Karpas-422 (cell line): ENCODE measurements around the gene TUBG2. TPM values are rescaled to one million over a fixed set of nuclear protein-coding genes. Genes with fewer than 3 reads are reported as not detected.

Experiments used
- DNase-seq: peaks from one replicate; pipeline ENCODE4 v3.0.0-alpha.2; 2015
- H2AFZ ChIP-seq: fragments of 200-600 bp; sonication (generic); 2 replicates; pipeline ENCODE4 v1.6.1; 2014; ENCODE audit warnings: antibody characterized with exemption, low read length, mixed read lengths
- H3K27ac ChIP-seq: fragments of 200-600 bp; sonication (generic); 2 replicates; pipeline ENCODE4 v1.5.1; 2014; ENCODE audit warnings: mild to moderate bottlenecking, low read length, moderate library complexity
- H3K27me3 ChIP-seq: fragments of 200-600 bp; sonication (generic); 2 replicates; pipeline ENCODE4 v1.6.1; 2014; ENCODE audit warnings: low read length, mixed read lengths
- H3K36me3 ChIP-seq: fragments of 200-600 bp; sonication (generic); 2 replicates; pipeline ENCODE4 v1.6.1; 2014; ENCODE audit warnings: low read length, mixed read lengths; ENCODE audit not compliant: insufficient read depth
- H3K4me1 ChIP-seq: fragments of 200-600 bp; sonication (generic); 2 replicates; pipeline ENCODE4 v1.6.1; 2014; ENCODE audit warnings: mild to moderate bottlenecking, low read length, mixed read lengths
- H3K4me2 ChIP-seq: fragments of 200-600 bp; sonication (generic); 2 replicates; pipeline ENCODE4 v1.6.1; 2014; ENCODE audit warnings: low read length, low read depth, mild to moderate bottlenecking; ENCODE audit not compliant: poor library complexity, severe bottlenecking
- H3K4me3 ChIP-seq: fragments of 200-600 bp; sonication (generic); 2 replicates; pipeline ENCODE4 v1.5.1; 2014; ENCODE audit warnings: mild to moderate bottlenecking, antibody characterized with exemption, low read length, mixed read lengths
- H3K79me2 ChIP-seq: fragments of 200-600 bp; sonication (generic); 2 replicates; pipeline ENCODE4 v1.6.1; 2014; ENCODE audit warnings: mild to moderate bottlenecking, low read length, mixed read lengths
- H3K9ac ChIP-seq: fragments of 200-600 bp; sonication (generic); 2 replicates; pipeline ENCODE4 v1.6.0; 2014; ENCODE audit warnings: low read length
- H3K9me2 ChIP-seq: fragments of 200-600 bp; sonication (generic), shearing (Covaris generic); replicated peaks from 2 replicates; pipeline ENCODE4 v1.6.0; 2014; ENCODE audit warnings: mild to moderate bottlenecking, low read length, moderate library complexity; ENCODE audit not compliant: insufficient read depth
- H3K9me3 ChIP-seq: fragments of 300-700, 200-600 bp; sonication (generic); 2 replicates; pipeline ENCODE4 v1.6.1; 2014; ENCODE audit warnings: low read length, mixed read lengths
- H4K20me1 ChIP-seq: fragments of 200-600 bp; sonication (generic); 2 replicates; pipeline ENCODE4 v1.6.1; 2014; ENCODE audit warnings: mild to moderate bottlenecking, antibody characterized with exemption, low read length, low read depth; ENCODE audit not compliant: insufficient read depth
- total RNA-seq: library from RNA; depleted of rRNA; stranded (reverse); fragments of >200 nt; shearing (Covaris generic); gene quantifications from 2 replicates; pipeline ENCODE4 v1.2.3, GENCODE V29; 2014; ENCODE audit warnings: low replicate concordance

The TUBG2 gene
- total RNA-seq, 1 experiment from 2014 or later: 15.3 TPM

GRCh38 chr17:42695500-42695899 lies 36.4 kb downstream of the TUBG2 start:
- Histone ChIP-seq H3K9me2 (no peaks in the 10 kb centered on the region), H3K79me2 (no peaks in the 10 kb centered on the region), H3K27me3 (no peaks in the 10 kb centered on the region), H3K4me3 (no peak overlapping the region), H3K4me2 (no peak overlapping the region), H3K4me1 (no peaks in the 10 kb centered on the region), H3K9me3 (no peaks in the 10 kb centered on the region), H3K9ac (no peak overlapping the region), H2AFZ (no peak overlapping the region), H3K36me3 (no peaks in the 10 kb centered on the region), H4K20me1 (no peaks in the 10 kb centered on the region), H3K27ac (no peak overlapping the region)
- no peak for DNase-seq

GRCh38 chr17:42697108-42697811 lies 38.2 kb downstream of the TUBG2 start:
- DNase-seq: no peak
- H3K9me3 ChIP-seq: no peaks in the 10 kb centered on the region
- no peaks in the 10 kb centered on the region for H4K20me1 ChIP-seq
- no peaks in the 10 kb centered on the region for H3K27me3 ChIP-seq
- H3K79me2 ChIP-seq: no peaks in the 10 kb centered on the region
- no peaks in the 10 kb centered on the region for H3K9me2 ChIP-seq
- no peaks in the 10 kb centered on the region for H3K36me3 ChIP-seq
- no peak overlapping the region for H2AFZ ChIP-seq
- no peak overlapping the region for H3K9ac ChIP-seq
- no peak overlapping the region for H3K4me3 ChIP-seq
- no peaks in the 10 kb centered on the region for H3K4me1 ChIP-seq
- H3K4me2 ChIP-seq: no peak overlapping the region
- no peak overlapping the region for H3K27ac ChIP-seq

- Histone ChIP-seq H3K4me2 (no peak overlapping the region), H3K4me3 (no peak overlapping the region), H3K79me2 (no peaks in the 10 kb centered on the region), H3K9ac (no peak overlapping the region), H3K27me3 (no peaks in the 10 kb centered on the region), H3K9me2 (no peaks in the 10 kb centered on the region), H3K36me3 (peaks cover 4% of the 10 kb centered on the region; the same call in 1 of the 2 replicates), H3K9me3 (no peaks in the 10 kb centered on the region), H2AFZ (no peak overlapping the region), H3K27ac (no peak overlapping the region), H4K20me1 (no peaks in the 10 kb centered on the region), H3K4me1 (no peaks in the 10 kb centered on the region)
- DNase-seq: no peak
Observed at GRCh38 chr17:42698736-42699414, 39.8 kb downstream of the TUBG2 start.

DNA sequence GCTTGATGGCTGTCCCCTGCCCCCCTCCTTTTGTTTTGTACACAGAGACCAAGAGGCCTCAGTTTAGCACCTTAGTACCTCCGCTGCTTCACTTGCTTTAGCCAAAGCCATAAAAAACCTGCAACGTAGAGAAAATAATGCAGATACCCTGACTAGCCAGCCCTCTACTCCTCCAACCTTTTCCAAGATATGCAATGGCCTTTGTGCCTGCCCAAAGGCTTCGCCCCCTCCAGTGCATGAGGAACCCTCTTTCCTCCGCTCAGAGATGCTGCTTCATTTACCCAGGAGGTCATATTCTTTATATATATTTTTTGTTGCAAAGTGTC lies 40.3 kb downstream of the TUBG2 start:
- no peaks in the 10 kb centered on the region for H3K79me2 ChIP-seq
- no peaks in the 10 kb centered on the region for H3K4me1 ChIP-seq
- H3K4me2 ChIP-seq: no peak overlapping the region
- no peaks in the 10 kb centered on the region for H3K9me2 ChIP-seq
- no peaks in the 10 kb centered on the region for H4K20me1 ChIP-seq
- H3K4me3 ChIP-seq: no peak overlapping the region
- H3K27ac ChIP-seq: no peak overlapping the region
- H2AFZ ChIP-seq: no peak overlapping the region
- H3K9me3 ChIP-seq: no peaks in the 10 kb centered on the region
- H3K36me3 ChIP-seq: peaks cover 6% of the 10 kb centered on the region
- no peak overlapping the region for H3K9ac ChIP-seq
- no peak for DNase-seq
- no peaks in the 10 kb centered on the region for H3K27me3 ChIP-seq

- no peak overlapping the region for H3K4me3 ChIP-seq
- no peak overlapping the region for H2AFZ ChIP-seq
- no peaks in the 10 kb centered on the region for H4K20me1 ChIP-seq
- no peak overlapping the region for H3K27ac ChIP-seq
- no peaks in the 10 kb centered on the region for H3K27me3 ChIP-seq
- peaks cover 10% of the 10 kb centered on the region for H3K36me3 ChIP-seq
- H3K4me2 ChIP-seq: no peak overlapping the region
- no peak for DNase-seq
- no peak overlapping the region for H3K9ac ChIP-seq
- no peaks in the 10 kb centered on the region for H3K4me1 ChIP-seq
- no peaks in the 10 kb centered on the region for H3K79me2 ChIP-seq
- H3K9me3 ChIP-seq: no peaks in the 10 kb centered on the region
- no peaks in the 10 kb centered on the region for H3K9me2 ChIP-seq
Observed at GRCh38 chr17:42700586-42701289, 41.7 kb downstream of the TUBG2 start.

GRCh38 chr17:42702446-42702845 lies 43.4 kb downstream of the TUBG2 start:
- Histone ChIP-seq H3K9ac (no peak overlapping the region), H3K4me1 (no peaks in the 10 kb centered on the region), H3K36me3 (peaks cover 10% of the 10 kb centered on the region), H3K27ac (no peak overlapping the region), H3K4me3 (no peak overlapping the region), H3K9me3 (no peaks in the 10 kb centered on the region), H3K9me2 (no peaks in the 10 kb centered on the region), H4K20me1 (no peaks in the 10 kb centered on the region), H3K79me2 (no peaks in the 10 kb centered on the region), H2AFZ (no peak overlapping the region), H3K4me2 (no peak overlapping the region), H3K27me3 (no peaks in the 10 kb centered on the region)
- DNase-seq: no peak

GRCh38 chr17:42704490-42704836 lies 45.4 kb downstream of the TUBG2 start:
- H3K27ac ChIP-seq: no peak overlapping the region

DNA sequence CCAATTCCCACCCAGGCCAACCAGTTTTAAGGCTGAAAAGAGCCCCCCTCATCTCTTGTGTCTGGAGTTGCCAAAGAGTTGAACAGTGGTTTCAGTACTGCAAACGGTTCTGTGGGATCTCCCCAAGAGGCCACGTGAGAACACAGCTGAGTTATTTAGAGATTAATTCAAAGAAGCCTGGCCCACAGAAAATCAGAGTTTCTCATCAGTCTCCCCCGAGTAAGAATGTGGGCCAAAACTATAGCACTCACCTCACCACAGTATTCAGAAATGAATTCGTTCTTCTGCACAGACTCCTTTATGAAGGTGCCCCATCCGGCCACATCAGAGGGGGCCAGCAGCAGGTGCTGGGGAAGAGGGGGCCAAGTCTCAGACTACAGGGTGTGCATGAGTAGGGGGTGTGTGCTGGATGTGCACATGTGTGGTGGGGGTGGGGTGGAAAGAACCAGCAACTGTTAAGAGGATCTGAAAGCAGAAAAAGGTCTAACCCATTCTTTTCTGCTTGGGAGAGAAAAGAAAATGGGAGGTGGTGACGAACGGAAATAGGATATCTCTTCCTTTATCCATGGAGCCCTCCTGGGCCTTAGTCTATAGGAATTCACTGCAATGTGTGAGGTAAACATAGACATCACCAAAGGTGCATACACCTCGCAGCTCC lies 45.9 kb downstream of the TUBG2 start:
- no peaks in the 10 kb centered on the region for H4K20me1 ChIP-seq
- H3K9me2 ChIP-seq: no peaks in the 10 kb centered on the region
- no peak overlapping the region for H3K9ac ChIP-seq
- H3K79me2 ChIP-seq: no peaks in the 10 kb centered on the region
- no peak for DNase-seq
- no peak overlapping the region for H2AFZ ChIP-seq
- no peaks in the 10 kb centered on the region for H3K4me1 ChIP-seq
- H3K4me3 ChIP-seq: no peak overlapping the region
- no peak overlapping the region for H3K27ac ChIP-seq
- no peaks in the 10 kb centered on the region for H3K27me3 ChIP-seq
- H3K4me2 ChIP-seq: no peak overlapping the region
- no peaks in the 10 kb centered on the region for H3K9me3 ChIP-seq
- H3K36me3 ChIP-seq: peaks cover 14% of the 10 kb centered on the region

More at GRCh38 chr17:42704490-42704836, 45.4 kb downstream of the TUBG2 start:
- no peak overlapping the region for H2AFZ ChIP-seq
- H4K20me1 ChIP-seq: no peaks in the 10 kb centered on the region
- no peaks in the 10 kb centered on the region for H3K9me3 ChIP-seq
- no peaks in the 10 kb centered on the region for H3K27me3 ChIP-seq
- H3K79me2 ChIP-seq: no peaks in the 10 kb centered on the region
- no peak overlapping the region for H3K4me2 ChIP-seq
- H3K9me2 ChIP-seq: no peaks in the 10 kb centered on the region
- no peaks in the 10 kb centered on the region for H3K4me1 ChIP-seq
- H3K36me3 ChIP-seq: peaks cover 14% of the 10 kb centered on the region
- no peak overlapping the region for H3K9ac ChIP-seq
- no peak overlapping the region for H3K4me3 ChIP-seq
- DNase-seq: no peak
